Retinal pigment epithelial cell (primary cell): ENCODE measurements around the gene TROAP.

Experiments used
- DNase-seq: peaks from one replicate; pipeline ENCODE4 v3.0.0-alpha.2; 2010; ENCODE audit warnings: low read depth
- H3K4me3 ChIP-seq: 2 replicates; pipeline ENCODE4 v1.5.1; 2011; ENCODE audit warnings: mild to moderate bottlenecking, low read length, control low read depth, moderate library complexity
- CTCF ChIP-seq: conservative IDR thresholded peaks from 2 replicates; pipeline ENCODE4 v1.5.1; 2011; ENCODE audit warnings: low read depth, low read length, control low read depth, inconsistent platforms

TROAP gene

DNA sequence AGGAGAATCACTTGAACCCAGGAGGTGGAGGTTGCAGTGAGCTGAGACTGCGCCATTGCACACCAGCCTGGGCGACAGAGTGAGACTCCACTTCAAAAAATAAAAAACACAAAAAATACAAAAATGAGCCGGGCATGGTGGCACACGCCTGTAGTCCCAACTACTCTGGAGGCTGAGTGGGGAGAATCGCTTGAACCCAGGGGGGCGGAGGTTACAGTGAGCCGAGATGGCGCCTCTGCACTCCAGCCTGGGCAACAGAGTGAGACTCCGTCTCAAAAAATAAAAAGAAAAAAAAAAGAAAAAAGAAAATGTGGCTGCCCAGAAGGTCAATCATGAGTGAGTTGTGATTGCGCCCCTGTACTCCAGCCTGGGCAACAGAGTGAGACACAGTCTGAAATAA is 32.9 kb downstream of the TROAP start:
- TF ChIP-seq CTCF: no peak
- DNase-seq: no peak
- no peak overlapping the region for H3K4me3 ChIP-seq

GRCh38 chr12:49357103-49357678 is 34.1 kb downstream of the TROAP start:
- TF ChIP-seq CTCF: peak; percentile 52
- no peak overlapping the region for H3K4me3 ChIP-seq
- no peak for DNase-seq

- TF ChIP-seq CTCF: peak; percentile 88
- no peak for DNase-seq
- H3K4me3 ChIP-seq: no peak overlapping the region
Measured at GRCh38 chr12:49358483-49359141, 35.6 kb downstream of the TROAP start.

- no peak for DNase-seq
- TF ChIP-seq CTCF: no peak
- no peak overlapping the region for H3K4me3 ChIP-seq
Measured at GRCh38 chr12:49359671-49360070, 36.6 kb downstream of the TROAP start.

DNA sequence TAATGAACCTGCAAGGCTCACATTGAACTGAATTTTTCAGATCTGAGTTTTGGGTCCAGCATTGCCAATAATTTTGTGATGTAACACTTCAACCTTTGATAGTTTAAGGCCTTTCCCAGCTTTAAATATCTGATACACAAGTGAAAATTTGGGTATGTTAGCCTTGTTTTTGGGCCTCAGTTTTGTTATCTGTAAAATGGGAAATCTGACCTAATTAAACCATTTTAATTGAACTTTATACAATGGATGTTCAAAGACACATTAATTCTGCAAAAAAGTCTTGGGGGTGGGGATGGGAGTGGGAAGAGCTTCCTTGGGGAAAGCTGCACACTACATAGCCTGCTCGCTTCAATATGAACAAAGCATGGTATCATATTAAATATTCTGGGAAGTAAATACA is 39.0 kb downstream of the TROAP start:
- TF ChIP-seq CTCF: no peak
- H3K4me3 ChIP-seq: no peak overlapping the region
- no peak for DNase-seq

DNA sequence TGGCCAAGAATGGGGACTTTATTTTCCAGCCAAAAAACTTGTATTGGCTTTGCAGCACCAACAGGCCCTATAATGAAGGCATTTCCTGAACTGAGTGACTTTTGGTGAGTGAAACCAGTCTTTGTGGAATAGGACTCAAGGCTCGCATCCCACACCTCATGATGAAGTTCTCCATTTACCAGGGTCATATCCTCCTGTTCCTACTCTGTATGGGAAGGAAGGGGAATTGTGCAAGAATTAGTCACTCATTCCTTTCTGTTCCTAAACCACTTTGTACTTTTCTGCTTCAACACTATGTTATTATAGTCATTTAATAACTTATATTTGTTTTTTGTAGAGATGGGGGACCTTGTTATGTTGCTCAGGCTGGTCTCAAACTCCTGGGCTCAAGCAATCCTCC is 41.9 kb downstream of the TROAP start:
- TF ChIP-seq CTCF: no peak
- no peak overlapping the region for H3K4me3 ChIP-seq
- no peak for DNase-seq

GRCh38 chr12:49365542-49365941 is 42.5 kb downstream of the TROAP start:
- no peak for TF ChIP-seq CTCF
- no peak overlapping the region for H3K4me3 ChIP-seq
- no peak for DNase-seq
